Measurements from ENCODE around the gene TBL2.

DNA sequence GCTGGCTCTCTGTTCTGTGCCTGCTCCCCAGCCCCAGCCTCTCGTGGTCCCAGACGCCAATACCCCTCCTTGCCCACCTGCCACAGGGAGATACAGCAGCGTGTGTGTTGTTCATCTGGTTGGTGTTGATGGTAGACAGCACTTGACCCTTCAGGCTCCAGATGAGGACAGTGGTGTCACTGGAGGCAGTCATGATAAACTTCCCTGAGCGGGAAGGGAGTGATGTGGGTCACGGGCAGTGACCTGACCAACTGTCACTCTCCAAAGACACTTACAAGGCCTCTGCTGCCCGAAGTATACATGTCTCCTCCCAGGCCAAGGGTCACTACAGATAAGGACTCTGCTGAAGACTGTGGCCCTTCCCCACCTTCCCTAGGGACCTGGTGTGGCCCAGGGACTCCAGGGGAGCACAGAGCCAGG lies 5.6 kb downstream of the TBL2 start:
- TF ChIP-seq EZH2 (IDR thresholded peaks at IDR 0.05; ENCODE audit: insufficient read depth, poor library complexity, severe bottlenecking): no peak
- no peak for TF ChIP-seq EZH2phosphoT487 (IDR thresholded peaks at IDR 0.05; ENCODE audit: insufficient read depth, low read depth)
